Astrocyte (in vitro differentiated cells and primary cell): Measurements from ENCODE around the gene KLB. TPM values are rescaled to one million over a fixed set of nuclear protein-coding genes. Genes with fewer than 3 reads are reported as not detected.

Experiments
- DNase-seq: peaks from one replicate; pipeline ENCODE4 v3.0.0-alpha.2; 2010; ENCODE audit warnings: low read depth
- FAIRE-seq: peaks from 2 replicates; lab custom pipeline; 2011; peaks lifted over from hg19 to GRCh38; lab: Jason Lieb, UNC
- H2AFZ ChIP-seq: 2 replicates; pipeline ENCODE4 v1.6.0; 2012; ENCODE audit warnings: low read depth, low read length, inconsistent platforms
- H3K27ac ChIP-seq: 2 replicates; pipeline ENCODE4 v1.5.1; 2011; ENCODE audit warnings: low read depth, low read length, inconsistent platforms
- H3K27me3 ChIP-seq: 2 replicates; pipeline ENCODE4 v1.6.0; 2011; ENCODE audit warnings: low read length, inconsistent platforms; ENCODE audit not compliant: insufficient read depth
- H3K36me3 ChIP-seq: 2 replicates; pipeline ENCODE4 v1.5.1; 2011; ENCODE audit warnings: low read length, inconsistent platforms; ENCODE audit not compliant: insufficient read depth
- H3K4me1 ChIP-seq: 2 replicates; pipeline ENCODE4 v1.5.1; 2011; ENCODE audit warnings: low read length, inconsistent platforms; ENCODE audit not compliant: insufficient read depth
- H3K4me2 ChIP-seq: 2 replicates; pipeline ENCODE4 v1.6.0; 2012; ENCODE audit warnings: low read length, inconsistent platforms
- H3K4me3 ChIP-seq: 2 replicates; pipeline ENCODE4 v1.5.1; 2011; ENCODE audit warnings: low read depth, mild to moderate bottlenecking, low read length, inconsistent platforms; ENCODE audit not compliant: insufficient read depth
- H3K79me2 ChIP-seq: 2 replicates; pipeline ENCODE4 v1.6.0; 2012; ENCODE audit warnings: mild to moderate bottlenecking, low read length, inconsistent platforms; ENCODE audit not compliant: insufficient read depth
- H3K9ac ChIP-seq: 2 replicates; pipeline ENCODE4 v1.6.0; 2012; ENCODE audit warnings: mild to moderate bottlenecking, low read length, inconsistent platforms
- H3K9me3 ChIP-seq: 2 replicates; pipeline ENCODE4 v1.5.1; 2012; ENCODE audit warnings: low read depth, mild to moderate bottlenecking, low read length, inconsistent platforms; ENCODE audit not compliant: insufficient read depth
- H4K20me1 ChIP-seq: 2 replicates; pipeline ENCODE4 v1.6.0; 2012; ENCODE audit warnings: low read length, inconsistent platforms; ENCODE audit not compliant: insufficient read depth
- H3K27ac Mint-ChIP-seq: one replicate; pipeline ENCODE4 v1.8.0; 2021; ENCODE audit warnings: mild to moderate bottlenecking, mixed read lengths; ENCODE audit not compliant: unreplicated experiment
- H3K27me3 Mint-ChIP-seq: one replicate; pipeline ENCODE4 v1.8.0; 2021; ENCODE audit warnings: low read depth, mixed read lengths; ENCODE audit not compliant: unreplicated experiment
- H3K36me3 Mint-ChIP-seq: one replicate; pipeline ENCODE4 v1.8.0; 2021; ENCODE audit warnings: low read depth, mixed read lengths; ENCODE audit not compliant: unreplicated experiment
- H3K4me1 Mint-ChIP-seq: one replicate; pipeline ENCODE4 v1.8.0; 2021; ENCODE audit warnings: low read depth, mixed read lengths; ENCODE audit not compliant: unreplicated experiment
- H3K4me3 Mint-ChIP-seq: one replicate; pipeline ENCODE4 v1.8.0; 2021; ENCODE audit warnings: mild to moderate bottlenecking, moderate library complexity, mixed read lengths; ENCODE audit not compliant: unreplicated experiment
- H3K9me3 Mint-ChIP-seq: one replicate; pipeline ENCODE4 v1.8.0; 2021; ENCODE audit warnings: mild to moderate bottlenecking, mixed read lengths; ENCODE audit not compliant: unreplicated experiment
- CTCF ChIP-seq: IDR thresholded peaks from 2 replicates; pipeline ENCODE4 v1.5.1; 2011; ENCODE audit warnings: low read depth, mild to moderate bottlenecking, inconsistent platforms, low read length, moderate library complexity; ENCODE audit not compliant: insufficient read depth
- EZH2 ChIP-seq: IDR thresholded peaks from 2 replicates; pipeline ENCODE4 v1.6.1; 2012; ENCODE audit warnings: mild to moderate bottlenecking, low read length, inconsistent platforms; ENCODE audit not compliant: insufficient read depth
- total RNA-seq: library from RNA; stranded (reverse); gene quantifications from 2 replicates; pipeline ENCODE4 v1.2.1, GENCODE V29; 2021

KLB gene
- total RNA-seq, 1 donor from 2014 or later, result not detected

- Mint-ChIP-seq H3K36me3 (no peaks in the 10 kb centered on the region), H3K9me3 (no peaks in the 10 kb centered on the region), H3K4me1 (peaks cover 2% of the 10 kb centered on the region), H3K27ac (peak overlapping the region; percentile 9), H3K27me3 (no peaks in the 10 kb centered on the region), H3K4me3 (no peak overlapping the region)
- Histone ChIP-seq H3K9me3 (no peaks in the 10 kb centered on the region), H3K4me2 (peak overlapping the region; percentile 48), H3K27ac (peak overlapping the region; percentile 74), H3K4me1 (peaks cover 7% of the 10 kb centered on the region), H3K79me2 (peaks cover under 1% of the 10 kb centered on the region), H3K36me3 (peaks cover 3% of the 10 kb centered on the region), H3K27me3 (no peaks in the 10 kb centered on the region), H3K4me3 (no peak overlapping the region), H3K9ac (peak overlapping the region; percentile 30), H2AFZ (peak overlapping the region; percentile 68), H4K20me1 (no peaks in the 10 kb centered on the region)
- DNase-seq (peak; percentile 81), FAIRE-seq (peak; percentile 82)
- TF ChIP-seq CTCF, result peak; percentile 24
- TF ChIP-seq EZH2, result no peak
Observed at GRCh38 chr4:39464886-39465501, 58.3 kb downstream of the KLB start.

GRCh38 chr4:39466747-39467146, 60.0 kb downstream of the KLB start:
- TF ChIP-seq EZH2, result no peak
- no peak for TF ChIP-seq CTCF
- H3K27me3 Mint-ChIP-seq, result no peaks in the 10 kb centered on the region
- no peak overlapping the region for H3K4me3 Mint-ChIP-seq
- no peaks in the 10 kb centered on the region for H3K9me3 ChIP-seq
- H4K20me1 ChIP-seq, result no peaks in the 10 kb centered on the region
- H3K27me3 ChIP-seq, result no peaks in the 10 kb centered on the region
- H3K4me2 ChIP-seq, result no peak overlapping the region
- H3K79me2 ChIP-seq, result no peaks in the 10 kb centered on the region
- H3K4me1 Mint-ChIP-seq, result peaks cover 2% of the 10 kb centered on the region
- H3K9ac ChIP-seq, result no peak overlapping the region
- no peak overlapping the region for H3K4me3 ChIP-seq
- peaks cover 3% of the 10 kb centered on the region for H3K36me3 ChIP-seq
- H3K9me3 Mint-ChIP-seq, result no peaks in the 10 kb centered on the region
- H3K27ac ChIP-seq, result no peak overlapping the region
- peaks cover 6% of the 10 kb centered on the region for H3K4me1 ChIP-seq
- H2AFZ ChIP-seq, result no peak overlapping the region
- no peak for FAIRE-seq
- H3K36me3 Mint-ChIP-seq, result no peaks in the 10 kb centered on the region
- DNase-seq, result peak; percentile 57
- no peak overlapping the region for H3K27ac Mint-ChIP-seq

- Mint-ChIP-seq H3K4me3 (no peak overlapping the region), H3K27me3 (no peaks in the 10 kb centered on the region), H3K27ac (no peak overlapping the region), H3K36me3 (no peaks in the 10 kb centered on the region), H3K9me3 (no peaks in the 10 kb centered on the region), H3K4me1 (peaks cover 2% of the 10 kb centered on the region)
- peaks cover 6% of the 10 kb centered on the region for H3K4me1 ChIP-seq
- no peaks in the 10 kb centered on the region for H3K27me3 ChIP-seq
- no peak overlapping the region for H3K27ac ChIP-seq
- no peaks in the 10 kb centered on the region for H3K79me2 ChIP-seq
- no peak overlapping the region for H3K9ac ChIP-seq
- no peak for DNase-seq
- no peak overlapping the region for H3K4me2 ChIP-seq
- H3K9me3 ChIP-seq, result no peaks in the 10 kb centered on the region
- no peaks in the 10 kb centered on the region for H4K20me1 ChIP-seq
- H2AFZ ChIP-seq, result no peak overlapping the region
- FAIRE-seq, result no peak
- TF ChIP-seq CTCF (no peak), EZH2 (no peak)
- H3K36me3 ChIP-seq, result peaks cover 7% of the 10 kb centered on the region
- H3K4me3 ChIP-seq, result no peak overlapping the region
Observed at GRCh38 chr4:39467464-39467863, 60.7 kb downstream of the KLB start.
